ENCODE data around the gene DNAJA3.

The DNAJA3 gene

DNA sequence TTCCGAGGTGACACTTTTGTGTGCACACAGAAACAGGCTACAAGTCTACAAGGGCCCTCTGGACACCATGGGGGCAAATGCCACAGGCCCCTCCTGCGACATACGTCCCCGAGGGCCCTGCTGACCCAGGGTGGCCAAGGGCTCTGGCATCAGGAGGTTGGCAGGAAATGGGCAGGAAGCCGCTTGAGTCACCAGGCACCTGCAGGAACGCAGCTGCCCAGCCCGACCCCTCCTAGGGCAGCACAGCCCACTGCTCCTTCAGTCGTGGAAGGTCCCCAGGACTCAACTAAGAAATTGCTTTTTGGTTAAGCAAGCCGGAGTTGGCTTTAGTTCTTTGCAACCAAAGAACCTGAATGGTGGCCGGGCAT lies 17.4 kb upstream of the DNAJA3 start:
- no peak for DNase-seq

DNA sequence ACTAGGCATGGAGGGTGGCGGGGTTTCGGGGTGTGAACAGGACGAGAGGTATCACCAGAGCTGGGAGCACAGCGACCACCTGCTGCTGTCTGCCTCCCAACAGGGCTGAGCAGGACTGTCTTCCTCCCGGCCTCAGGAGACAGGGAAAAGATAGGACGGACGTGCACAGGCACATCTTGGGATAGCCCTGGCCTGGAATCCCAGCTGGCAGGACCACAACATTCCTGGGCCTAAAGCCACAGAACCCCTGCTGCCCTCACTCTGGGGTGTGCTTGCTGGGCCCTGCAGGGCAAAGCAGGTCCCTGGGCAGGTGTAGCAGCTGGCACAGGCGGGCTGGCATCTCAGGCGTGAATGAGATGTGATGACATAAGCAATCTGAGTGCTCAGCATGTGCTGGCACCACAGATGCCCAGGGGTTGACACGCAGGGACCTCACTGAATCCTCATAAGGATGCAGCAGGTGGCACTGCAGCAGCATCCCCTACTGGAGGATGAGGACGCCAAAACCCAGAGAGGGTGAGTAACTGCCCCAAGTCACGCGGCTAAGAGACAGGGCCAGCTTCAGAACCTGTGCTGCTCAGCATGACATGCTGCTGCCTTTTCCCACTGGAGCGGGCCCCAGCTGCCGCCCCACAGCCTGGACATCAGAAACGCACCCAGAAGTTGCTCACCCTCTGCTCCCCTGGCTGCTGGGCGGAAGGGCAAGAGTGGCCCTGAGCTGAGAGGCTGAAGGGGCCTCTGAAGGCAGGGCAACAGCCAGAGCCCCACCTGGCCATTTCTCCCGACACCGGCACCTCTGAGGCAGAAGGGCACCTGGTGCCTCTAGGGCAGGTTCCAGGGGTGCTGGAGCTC lies 16.4 kb upstream of the DNAJA3 start:
- peak; percentile 70 for DNase-seq

DNA sequence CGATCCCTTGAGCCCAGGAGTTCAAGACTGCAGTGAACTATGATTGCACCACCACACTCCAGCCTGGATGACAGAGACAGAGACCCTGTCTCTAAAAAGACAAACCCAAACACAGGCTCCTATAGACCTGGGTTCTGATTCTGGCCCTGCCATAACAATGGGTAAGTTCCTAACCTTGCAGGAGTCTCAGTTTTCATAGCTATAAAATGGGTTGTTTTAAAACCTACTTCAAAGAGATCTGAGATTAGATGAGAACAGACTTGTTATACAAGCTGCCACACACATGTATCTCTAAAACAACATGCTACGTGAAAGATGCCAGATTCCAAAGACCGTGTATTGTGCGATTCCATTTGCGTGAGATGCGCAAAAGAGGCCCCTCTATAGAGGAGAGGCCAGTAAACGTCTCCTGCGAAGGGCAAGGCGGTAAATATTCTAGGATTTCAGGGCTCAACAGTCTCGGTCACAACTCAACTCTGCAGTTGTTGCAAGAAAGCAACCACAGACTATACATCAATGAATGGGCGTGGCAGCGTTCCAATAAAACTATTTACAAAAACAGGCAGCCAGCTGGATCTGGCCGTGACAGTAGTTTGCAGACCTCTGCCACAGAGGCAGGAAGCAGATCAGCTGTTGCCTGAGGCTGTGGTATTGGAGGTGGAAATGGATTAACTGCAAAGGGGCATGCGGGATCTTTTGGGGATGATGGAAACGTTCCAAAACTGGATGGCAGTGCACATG lies 15.2 kb upstream of the DNAJA3 start:
- no peak for DNase-seq

DNA sequence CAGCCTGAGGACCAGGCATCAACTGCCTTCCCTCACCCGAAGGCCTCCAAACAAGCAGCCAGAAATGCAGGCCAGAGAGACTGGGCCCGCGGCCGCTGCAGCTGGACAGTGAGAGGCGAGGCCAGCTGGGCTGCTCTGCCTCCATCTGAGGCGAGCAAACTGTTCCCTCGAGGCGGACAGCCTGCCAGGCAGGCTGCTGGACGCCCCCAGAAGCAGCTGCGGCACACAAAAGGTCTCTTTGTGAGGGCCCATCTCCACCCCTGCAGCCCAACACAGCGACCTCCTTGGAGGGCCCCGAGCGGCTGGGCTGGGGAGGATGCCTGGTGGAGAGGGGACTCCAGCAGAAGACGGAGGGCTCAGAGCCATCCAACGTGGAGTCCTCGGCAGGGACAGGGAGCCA lies 14.0 kb upstream of the DNAJA3 start:
- DNase-seq: no peak

DNA sequence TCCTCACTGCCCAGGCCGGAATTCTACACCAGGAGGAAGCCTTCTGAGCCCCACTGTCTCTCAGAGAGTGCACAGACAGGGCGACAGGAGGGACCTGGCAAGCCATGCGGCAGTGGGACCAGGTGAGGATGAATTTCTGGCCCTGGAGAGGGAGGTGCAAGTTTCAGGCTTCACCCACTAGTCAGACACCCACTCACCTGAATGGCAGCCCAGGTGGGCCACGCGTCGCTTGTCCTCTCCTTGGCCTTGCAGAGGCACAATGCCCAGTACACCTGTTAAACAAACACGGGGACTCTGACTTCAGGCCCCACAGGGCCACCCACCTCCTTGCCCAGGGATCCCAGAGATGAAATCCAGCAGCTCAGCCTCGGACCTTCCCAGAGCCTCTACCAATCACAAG lies 13.5 kb upstream of the DNAJA3 start:
- DNase-seq: no peak

DNA sequence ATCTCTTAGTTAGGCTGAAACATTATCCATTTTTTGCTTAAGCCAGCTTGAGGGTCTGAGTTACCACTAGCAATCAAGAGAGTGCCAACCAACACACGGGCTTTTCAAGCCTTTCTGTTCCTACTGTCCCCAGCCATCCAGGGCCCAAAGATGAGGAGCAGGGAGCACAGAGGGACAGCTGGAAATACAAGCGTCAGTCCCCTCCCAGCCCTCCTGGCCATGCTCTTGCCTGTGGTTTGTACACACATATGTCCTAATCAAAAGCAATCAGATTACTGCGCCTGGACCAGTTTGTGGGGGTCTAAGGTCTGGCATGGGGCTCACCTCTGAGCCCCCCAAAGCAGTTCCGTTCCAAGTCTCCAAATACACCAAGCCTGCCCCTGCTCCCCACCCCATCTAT lies 12.8 kb upstream of the DNAJA3 start:
- no peak for DNase-seq

DNA sequence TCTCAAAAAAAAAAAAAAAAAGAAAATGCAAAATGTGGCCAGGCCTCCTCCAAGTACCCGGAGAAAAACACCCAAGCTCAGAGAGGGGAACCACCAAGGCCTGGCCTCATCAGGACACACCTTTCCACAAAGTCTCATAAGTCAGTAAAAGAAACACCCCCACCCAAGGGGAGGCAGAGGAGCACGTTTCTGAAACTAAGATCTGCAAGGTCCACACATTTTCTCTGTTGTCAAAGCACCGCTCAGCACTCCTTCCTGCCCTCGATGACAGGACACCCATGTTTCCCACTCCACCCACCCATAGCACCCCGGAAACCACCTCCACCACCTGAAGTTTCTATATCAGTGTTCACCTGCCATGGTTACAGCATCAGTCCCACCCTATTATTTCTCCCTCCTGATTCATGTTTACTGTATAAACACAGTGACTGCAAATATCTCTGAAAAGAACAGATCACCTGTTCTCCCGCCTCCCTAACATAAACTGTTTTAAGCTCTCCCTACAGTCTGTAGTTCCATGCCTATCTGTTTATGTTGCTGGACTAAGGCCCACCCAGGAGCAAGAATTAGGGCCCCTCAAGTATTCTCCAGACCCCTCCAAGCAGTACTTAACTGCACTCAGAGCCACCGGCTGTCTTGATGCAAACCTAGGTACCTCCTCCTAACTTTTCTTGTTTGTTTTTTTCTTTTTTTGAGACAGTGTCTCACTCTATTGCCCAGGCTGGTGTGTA lies 11.3 kb upstream of the DNAJA3 start:
- DNase-seq: peak; percentile 93

DNA sequence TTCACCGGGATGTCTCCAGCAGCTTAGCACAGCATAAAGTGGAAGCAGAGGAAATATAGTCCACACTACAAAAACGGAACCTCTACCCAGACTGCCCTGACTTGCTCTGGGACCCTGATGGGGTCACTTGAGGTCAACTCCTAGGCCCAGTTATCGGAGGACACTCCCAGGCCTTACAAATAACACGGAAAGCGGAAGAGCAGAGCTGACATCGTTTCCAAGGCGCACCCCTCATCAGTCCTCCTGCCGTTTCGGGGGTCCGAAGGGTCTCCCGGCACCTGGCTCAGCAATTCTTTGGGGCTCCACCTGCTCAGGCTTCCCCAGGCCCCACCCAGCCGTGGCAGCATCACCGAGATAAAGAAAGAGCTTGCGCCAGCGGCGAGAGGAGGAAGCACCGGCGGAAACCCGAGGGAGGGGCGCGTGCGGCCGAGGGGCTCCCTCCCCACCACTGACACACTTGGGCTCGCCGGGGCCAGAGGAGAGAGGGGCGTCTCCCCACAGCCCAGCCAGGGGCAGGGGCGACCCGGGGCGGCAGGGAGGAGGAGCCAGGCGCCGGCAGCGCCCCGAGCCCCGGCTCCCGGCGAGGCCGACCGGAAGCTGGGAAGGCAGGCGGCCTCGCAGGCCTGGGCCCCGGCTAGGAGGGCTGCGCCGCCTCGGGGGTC lies 10.0 kb upstream of the DNAJA3 start:
- peak; percentile 87 for DNase-seq

DNA sequence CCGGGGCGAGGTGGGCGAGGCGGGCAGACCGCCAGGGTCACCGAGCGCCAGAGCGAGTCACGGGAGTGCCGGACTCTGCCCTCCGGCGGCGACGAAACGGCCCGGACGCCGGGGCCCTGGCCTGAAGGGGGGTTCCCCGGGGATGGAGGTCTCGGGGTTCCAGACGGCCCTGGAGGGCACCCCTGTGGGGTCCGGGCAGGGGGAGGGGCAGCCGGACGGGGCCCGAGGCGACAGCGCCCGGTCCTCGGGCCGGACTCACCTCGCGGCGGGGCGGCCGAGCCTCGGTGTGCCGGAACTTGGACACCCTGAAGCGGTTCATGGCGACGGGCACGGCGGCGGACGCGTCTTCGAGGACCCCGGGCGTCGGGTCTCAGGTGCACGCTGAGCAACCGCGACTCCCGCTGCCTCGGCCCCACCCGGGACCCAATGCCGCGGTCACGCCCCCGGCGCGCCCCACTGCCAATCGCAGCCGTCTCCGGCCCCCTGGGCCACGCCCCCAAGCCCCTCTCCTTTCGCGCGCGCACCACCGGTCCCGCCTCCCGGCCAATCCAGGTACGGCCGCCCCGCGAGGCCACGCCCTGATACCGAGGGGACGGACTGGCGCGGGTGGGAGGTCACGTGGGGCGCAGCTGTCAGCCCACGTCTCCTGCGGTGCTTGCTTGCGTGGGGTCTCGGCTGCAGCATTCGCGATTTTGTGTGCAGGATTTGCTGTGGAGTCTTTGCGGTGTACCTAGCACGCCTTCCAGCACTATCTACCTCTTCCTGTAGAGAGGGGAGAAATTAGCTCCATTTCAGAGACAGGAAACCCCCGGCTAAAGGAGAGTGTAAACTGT lies 9.3 kb upstream of the DNAJA3 start, which contains the start of gene CORO7:
CORO7 (minus strand) TSS at position 397 of the 833 bp plus-strand sequence; CDS start at position 319, 78 bp downstream.
- peak; percentile 99 for DNase-seq

DNA sequence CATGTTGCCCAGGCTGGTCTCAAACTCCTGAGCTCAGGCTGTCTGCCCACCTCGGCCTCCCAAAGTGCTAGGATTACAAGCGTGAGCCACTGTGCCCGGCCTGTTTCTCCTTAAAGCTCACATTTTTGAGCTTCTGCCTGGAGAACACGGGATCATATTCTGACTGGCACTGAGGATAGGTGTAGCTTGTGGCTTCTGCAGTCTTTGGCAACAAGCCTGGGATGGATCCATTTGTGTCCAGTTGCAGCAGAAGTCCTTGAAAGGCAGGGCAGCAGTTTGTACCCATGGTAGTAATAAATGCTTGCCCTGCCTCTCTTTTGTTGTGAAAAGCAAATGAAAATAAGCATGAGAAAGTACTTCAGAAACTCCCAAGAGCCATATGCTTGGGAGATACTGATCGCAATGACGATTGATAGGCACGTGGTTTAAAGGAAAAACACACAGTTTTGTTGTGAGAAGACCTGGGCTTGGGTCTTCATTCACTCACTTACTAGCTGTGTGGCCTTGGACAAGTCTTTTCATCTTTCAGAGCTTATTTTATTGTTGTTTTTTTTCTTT lies 6.2 kb upstream of the DNAJA3 start:
- DNase-seq: no peak

DNA sequence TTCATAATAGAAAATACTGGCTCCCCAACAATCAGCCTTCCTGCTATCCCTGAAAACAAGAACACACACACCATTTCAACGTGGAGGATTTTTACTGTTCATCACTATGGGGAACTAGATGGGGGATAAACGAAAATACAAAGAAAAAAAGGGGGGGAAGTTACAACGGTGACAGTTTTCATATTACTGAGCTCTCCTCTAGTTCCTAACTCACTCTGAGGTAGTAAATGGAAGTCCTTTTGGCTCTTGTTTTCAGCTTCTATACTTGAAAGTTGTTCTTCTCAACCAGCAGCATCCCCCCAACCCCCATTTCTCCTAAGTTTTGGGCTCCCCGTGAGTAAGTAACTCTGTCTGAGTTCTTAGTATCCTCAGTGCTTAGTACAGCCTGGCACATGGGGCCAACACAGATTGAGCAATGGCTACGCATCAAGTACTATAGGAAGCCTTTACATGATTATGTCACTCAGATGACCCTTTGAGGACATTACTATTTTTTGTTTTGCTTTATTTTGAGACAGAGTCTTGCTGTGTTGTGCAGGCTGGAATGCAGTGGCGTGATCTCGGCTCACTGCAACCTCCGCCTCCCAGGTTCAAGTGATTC lies 5.1 kb upstream of the DNAJA3 start:
- no peak for DNase-seq

DNA sequence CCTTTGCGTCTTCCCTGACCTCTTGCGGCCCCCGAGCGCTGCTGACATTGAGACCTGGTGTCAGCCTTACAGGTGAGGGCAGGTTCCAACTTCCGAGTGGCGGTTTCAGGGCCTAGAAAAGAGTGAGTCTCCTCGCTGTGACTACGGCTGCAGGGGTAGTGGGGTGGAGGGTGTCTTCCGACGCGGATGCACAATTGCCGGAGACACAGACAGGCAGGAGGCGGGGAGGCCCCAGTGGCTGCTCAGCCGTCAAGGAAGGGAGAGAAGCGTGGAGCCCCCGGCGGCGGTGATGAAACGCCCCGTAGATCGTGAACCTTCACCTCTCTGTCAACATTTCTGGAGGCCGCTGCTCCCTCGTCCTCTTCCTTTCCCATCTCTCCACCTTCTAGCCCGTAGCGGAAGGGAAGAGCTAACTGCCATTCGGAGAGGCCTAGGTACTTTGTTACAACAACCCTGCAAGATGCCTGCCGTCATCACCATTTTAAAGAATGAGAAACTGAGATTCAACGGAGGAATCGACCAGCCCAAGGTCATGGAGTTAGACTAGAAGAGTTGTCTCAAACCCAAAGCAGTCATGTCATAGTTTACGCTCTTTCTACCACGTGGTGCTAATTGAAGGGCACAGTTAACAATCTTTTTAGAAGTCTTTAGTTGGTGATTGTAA lies 485 bp downstream of the DNAJA3 start:
- no peak for DNase-seq

DNA sequence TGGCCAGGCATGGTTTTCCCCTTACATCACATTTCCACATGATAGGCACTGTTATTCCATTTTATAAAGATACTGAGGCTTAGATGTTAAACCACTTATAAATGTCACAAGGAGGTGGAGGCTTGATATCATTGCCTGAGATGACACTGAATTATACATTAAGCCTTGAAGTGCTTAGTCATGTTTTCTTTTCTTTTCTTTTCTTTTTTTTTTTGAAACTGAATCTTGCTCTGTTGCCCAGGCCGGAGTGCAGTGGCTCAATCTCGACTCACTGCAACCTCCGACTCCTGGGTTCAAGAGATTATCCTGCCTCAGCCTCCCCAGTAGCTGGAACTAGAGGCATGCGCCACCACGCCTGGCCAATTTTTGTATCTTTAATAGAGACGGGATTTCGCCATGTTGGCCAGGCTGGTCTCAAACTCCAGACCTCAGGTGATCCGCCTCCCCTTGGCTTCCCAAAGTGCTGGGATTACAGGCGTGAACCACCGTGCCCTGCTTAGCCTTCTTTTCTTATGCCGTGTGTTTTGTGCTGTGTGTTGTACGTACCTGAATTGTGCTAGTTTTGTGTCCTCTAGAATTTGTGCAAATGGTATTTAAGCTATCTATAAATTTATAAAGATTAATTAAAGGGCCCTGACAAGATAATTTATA lies 1.2 kb downstream of the DNAJA3 start:
- no peak for DNase-seq

DNA sequence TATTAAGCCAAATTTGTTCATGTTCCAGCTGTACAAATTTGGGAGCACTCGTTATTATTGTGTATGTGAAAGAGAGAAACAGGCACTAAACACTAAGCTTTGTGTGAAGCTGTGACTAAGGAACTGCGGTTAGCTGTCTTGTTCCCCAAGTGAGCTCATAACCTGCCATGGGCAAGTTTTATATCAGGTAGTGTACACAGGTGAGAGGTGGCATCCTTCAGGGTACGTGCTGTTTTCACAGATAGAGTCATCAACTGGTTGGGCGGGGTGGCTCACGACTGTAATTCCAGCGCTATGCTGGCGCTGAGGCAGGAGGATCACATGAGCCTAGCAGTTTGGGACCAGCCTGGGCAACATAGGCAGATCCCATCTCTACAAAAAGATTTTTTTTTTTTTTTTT lies 2.8 kb downstream of the DNAJA3 start:
- DNase-seq: no peak

DNA sequence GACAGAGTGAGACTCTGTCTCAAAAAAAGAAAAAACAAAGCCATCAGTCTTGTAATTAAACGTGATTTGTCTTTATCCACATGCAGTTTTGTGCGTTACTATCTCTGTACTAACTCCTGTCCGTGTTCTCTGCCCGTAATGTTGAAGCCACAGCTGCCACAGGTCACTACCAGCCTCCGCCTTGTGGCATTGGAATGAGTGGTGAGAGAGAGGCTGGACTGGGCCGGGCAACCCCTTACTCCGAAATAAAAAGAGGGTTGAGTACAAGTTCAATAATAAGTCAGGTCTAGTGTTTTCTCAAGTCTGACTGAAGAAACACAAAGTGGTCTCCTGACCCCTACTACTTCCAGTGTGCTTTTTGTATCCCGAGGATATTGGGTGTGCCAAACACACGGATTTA lies 5.4 kb downstream of the DNAJA3 start:
- DNase-seq: no peak

DNA sequence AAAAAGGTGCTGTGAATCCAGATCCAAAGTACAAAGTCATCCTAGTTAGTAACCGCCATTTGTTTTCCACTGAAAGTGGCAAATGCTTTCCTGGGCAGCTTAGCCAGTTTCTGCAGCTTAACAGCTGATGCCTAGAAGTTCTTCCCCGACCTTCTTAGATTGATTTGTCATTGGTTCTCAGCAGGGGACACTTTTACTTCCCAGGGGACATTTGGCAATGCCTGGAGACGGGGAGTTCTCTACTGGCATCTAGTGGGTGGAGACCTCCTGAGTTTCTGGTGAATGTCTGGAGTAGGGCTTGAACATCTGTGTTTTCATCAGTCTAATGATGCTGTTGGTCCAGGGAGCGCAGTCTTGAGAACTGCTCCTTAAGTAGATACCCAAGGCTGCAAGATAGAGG lies 7.6 kb downstream of the DNAJA3 start:
- DNase-seq: no peak

DNA sequence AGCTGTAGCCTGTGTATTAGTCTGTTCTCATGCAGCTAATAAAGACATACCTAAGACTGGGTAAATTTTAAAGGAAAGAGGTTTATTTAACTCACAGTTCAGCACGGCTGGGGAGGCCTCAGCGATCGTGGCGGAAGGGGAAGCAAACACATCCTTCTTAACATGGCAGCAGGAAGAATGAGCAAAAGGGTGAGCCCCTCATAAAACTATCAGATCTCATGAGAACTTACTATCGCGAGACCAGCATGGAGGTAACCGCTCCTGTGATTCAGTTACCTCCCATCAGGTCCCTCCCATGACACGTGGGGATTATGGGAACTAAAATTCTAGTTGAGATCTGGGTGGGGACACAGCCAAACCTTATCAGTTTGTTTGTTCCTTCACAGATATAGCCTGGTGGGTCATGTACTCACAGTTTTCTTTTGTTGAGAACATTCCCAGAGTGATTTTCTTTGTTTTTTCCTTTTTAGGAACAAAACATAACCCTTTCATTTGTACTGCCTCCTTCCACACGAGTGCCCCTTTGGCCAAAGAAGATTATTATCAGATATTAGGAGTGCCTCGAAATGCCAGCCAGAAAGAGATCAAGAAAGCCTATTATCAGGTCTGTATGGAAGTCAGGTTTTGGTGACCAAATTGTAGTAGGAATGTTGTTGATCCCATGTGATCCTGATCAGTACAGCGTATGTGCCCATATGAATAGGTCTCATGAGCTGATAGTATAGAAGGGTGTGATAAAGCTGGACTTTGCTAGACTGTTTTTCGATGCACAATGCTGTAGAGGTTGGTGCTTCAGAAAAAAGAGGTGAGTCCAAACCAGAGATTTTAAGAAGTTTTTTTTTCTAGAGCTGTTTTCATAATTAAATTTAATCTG lies 8.5 kb downstream of the DNAJA3 start:
- no peak for DNase-seq

DNA sequence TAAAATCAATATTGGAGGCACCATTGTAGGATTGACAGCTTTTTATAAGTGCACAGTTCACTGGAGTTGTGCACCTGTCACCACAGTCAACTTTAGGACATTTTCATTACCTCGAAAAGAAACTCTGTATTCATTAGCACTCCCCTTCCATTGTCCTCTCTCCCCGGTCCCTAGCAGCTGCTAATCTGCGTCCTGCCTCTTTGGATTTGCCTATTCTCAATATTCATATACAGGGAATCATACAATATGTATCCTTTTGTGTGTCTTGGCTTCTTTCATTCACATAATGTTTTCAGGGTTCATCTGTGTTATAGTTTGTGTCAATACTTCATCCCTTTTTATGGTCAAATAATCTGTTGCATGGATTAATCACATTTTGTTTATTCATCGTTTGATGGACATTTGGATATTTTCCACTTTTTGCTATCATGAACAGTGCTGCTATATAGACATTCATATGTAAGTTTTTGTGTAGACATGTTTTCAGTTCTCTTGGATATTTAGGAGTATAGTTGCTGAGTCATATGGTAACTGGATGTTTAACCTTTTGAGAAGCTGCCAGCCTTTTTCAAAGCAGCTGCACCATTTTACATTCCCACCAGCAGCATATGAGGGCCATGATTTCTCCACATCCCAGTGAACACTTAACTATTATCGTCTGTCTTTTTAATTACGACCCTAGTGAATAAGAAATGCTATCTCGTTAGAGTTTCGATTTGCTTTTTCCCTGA lies 9.8 kb downstream of the DNAJA3 start:
- no peak for DNase-seq

DNA sequence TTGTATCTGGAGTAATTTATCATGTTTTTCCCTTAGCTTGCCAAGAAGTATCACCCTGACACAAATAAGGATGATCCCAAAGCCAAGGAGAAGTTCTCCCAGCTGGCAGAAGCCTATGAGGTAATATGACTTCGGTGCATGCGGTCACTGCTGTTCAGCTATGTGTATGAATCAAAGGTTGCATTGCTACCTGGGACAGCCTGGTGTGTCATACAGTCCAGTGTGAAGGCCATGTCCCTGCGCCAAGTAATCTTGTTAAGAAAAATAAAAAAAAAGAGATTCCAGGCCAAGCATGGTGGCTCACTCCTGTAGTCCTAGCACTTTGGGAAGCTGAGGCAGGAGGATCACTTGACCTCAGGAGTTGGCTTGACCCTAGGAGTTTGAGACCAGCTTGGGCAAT lies 11.7 kb downstream of the DNAJA3 start:
- no peak for DNase-seq

Measured in RPMI8226 (cell line).